Activated CD4-positive, alpha-beta T cell treated with anti-CD3 and anti-CD28 coated beads for 36 hours (primary cell): ENCODE results near the gene SHC3. TPM values are rescaled to one million over a fixed set of nuclear protein-coding genes. Genes with fewer than 3 reads are reported as not detected.

ENCODE experiments used
- ATAC-seq: fragments of 200-7000 bp; cut with Tn5 transposase; one replicate; pipeline ENCODE4 v1.10.0; 2021; ENCODE audit warnings: mild to moderate bottlenecking, moderate library complexity
- CTCF ChIA-PET: fragments of 350-600 bp; sonication (Branson Sonifier 250); formaldehyde crosslinking; loops from one replicate; lab custom pipeline; 2021; ENCODE audit warnings: antibody characterized with exemption; lab: Charles Lee
- POLR2A ChIA-PET: fragments of 350-600 bp; sonication (Branson Sonifier 250); formaldehyde crosslinking; loops from one replicate; lab custom pipeline; 2021; ENCODE audit warnings: antibody characterized with exemption, inconsistent platforms; lab: Charles Lee
- DNase-seq: peaks from one replicate; pipeline ENCODE4 v3.0.0-alpha.2; 2020
- H3K27ac Mint-ChIP-seq: one replicate; pipeline ENCODE4 v1.8.0; 2021; ENCODE audit warnings: mixed read lengths
- H3K27me3 Mint-ChIP-seq: one replicate; pipeline ENCODE4 v1.8.0; 2021; ENCODE audit warnings: mixed read lengths
- H3K36me3 Mint-ChIP-seq: one replicate; pipeline ENCODE4 v1.8.0; 2021; ENCODE audit warnings: low read depth, mixed read lengths
- H3K4me1 Mint-ChIP-seq: one replicate; pipeline ENCODE4 v1.8.0; 2021; ENCODE audit warnings: mixed read lengths
- H3K4me3 Mint-ChIP-seq: one replicate; pipeline ENCODE4 v1.8.0; 2021; ENCODE audit warnings: mild to moderate bottlenecking, moderate library complexity, mixed read lengths
- H3K9me3 Mint-ChIP-seq: one replicate; pipeline ENCODE4 v1.8.0; 2021; ENCODE audit warnings: low read depth, mixed read lengths
- intact Hi-C, 2 experiments: fragments of 100-400 bp; cut with DNase I in 1 of 2; cut with micrococcal nuclease in 1 of 2; formaldehyde crosslinking; loops; one replicate each; pipeline versions ENCODE4 v1.14.2 to v1.15.1; 2022 to 2024; cut with DNase I, micrococcal nuclease
- total RNA-seq, 2 experiments: library from RNA; stranded (reverse); gene quantifications; one replicate each; pipeline ENCODE4 v1.2.3, GENCODE V29; 2021

The SHC3 gene
- total RNA-seq, 2 experiments from 2014 or later = not detected

GRCh38 chr9:89046832-89047231 lies 131.8 kb downstream of the SHC3 start:
- no peak overlapping the region for H3K27ac Mint-ChIP-seq

GRCh38 chr9:89044881-89045280 lies 133.7 kb downstream of the SHC3 start:
- ATAC-seq (no peak), DNase-seq (no peak)
- no peak overlapping the region for H3K4me3 Mint-ChIP-seq
- ChIA-PET CTCF (no interaction called here), POLR2A (no interaction called here)
- H3K4me1 Mint-ChIP-seq = no peaks in the 10 kb centered on the region
- intact Hi-C loops = no loop called here
- H3K36me3 Mint-ChIP-seq = no peaks in the 10 kb centered on the region
- no peaks in the 10 kb centered on the region for H3K9me3 Mint-ChIP-seq
- no peak overlapping the region for H3K27ac Mint-ChIP-seq
- peaks cover 15% of the 10 kb centered on the region for H3K27me3 Mint-ChIP-seq

More at GRCh38 chr9:89046832-89047231, 131.8 kb downstream of the SHC3 start:
- H3K27me3 Mint-ChIP-seq = peaks cover 15% of the 10 kb centered on the region
- H3K9me3 Mint-ChIP-seq = no peaks in the 10 kb centered on the region
- intact Hi-C loops = no loop called here
- ChIA-PET POLR2A (no interaction called here), CTCF (no interaction called here)
- H3K4me1 Mint-ChIP-seq = no peaks in the 10 kb centered on the region
- DNase-seq = no peak
- no peak for ATAC-seq
- H3K36me3 Mint-ChIP-seq = no peaks in the 10 kb centered on the region
- no peak overlapping the region for H3K4me3 Mint-ChIP-seq

- H3K27me3 Mint-ChIP-seq = peaks cover 13% of the 10 kb centered on the region
- no peaks in the 10 kb centered on the region for H3K4me1 Mint-ChIP-seq
- no peaks in the 10 kb centered on the region for H3K36me3 Mint-ChIP-seq
- no peak overlapping the region for H3K27ac Mint-ChIP-seq
- ChIA-PET POLR2A (no interaction called here), CTCF (no interaction called here)
- DNase-seq (no peak), ATAC-seq (no peak)
- H3K4me3 Mint-ChIP-seq = no peak overlapping the region
- no peaks in the 10 kb centered on the region for H3K9me3 Mint-ChIP-seq
- intact Hi-C loops = no loop called here
Measured at GRCh38 chr9:89044104-89044503, 134.5 kb downstream of the SHC3 start.

- ChIA-PET POLR2A (no interaction called here), CTCF (interaction anchor here (0.7 kb wide), 1 partner anchor 505 kb away, joined by 3 read pairs; no protein-coding TSS in a partner anchor)
- Mint-ChIP-seq H3K27me3 (peaks cover 11% of the 10 kb centered on the region), H3K36me3 (no peaks in the 10 kb centered on the region), H3K4me1 (no peaks in the 10 kb centered on the region), H3K27ac (no peak overlapping the region), H3K9me3 (no peaks in the 10 kb centered on the region), H3K4me3 (no peak overlapping the region)
- intact Hi-C loops = no loop called here
- ATAC-seq (no peak), DNase-seq (no peak)
Measured at GRCh38 chr9:89042984-89043383, 135.6 kb downstream of the SHC3 start.

GRCh38 chr9:89039664-89040063 lies 139.0 kb downstream of the SHC3 start:
- H3K36me3 Mint-ChIP-seq = no peaks in the 10 kb centered on the region
- CTCF ChIA-PET = no interaction called here
- POLR2A ChIA-PET = no interaction called here
- H3K4me1 Mint-ChIP-seq = no peaks in the 10 kb centered on the region
- no peak for DNase-seq
- no peak overlapping the region for H3K4me3 Mint-ChIP-seq
- peaks cover 14% of the 10 kb centered on the region for H3K27me3 Mint-ChIP-seq
- H3K27ac Mint-ChIP-seq = no peak overlapping the region
- intact Hi-C loops = no loop called here
- H3K9me3 Mint-ChIP-seq = no peaks in the 10 kb centered on the region
- no peak for ATAC-seq

- DNase-seq (no peak), ATAC-seq (no peak)
- no peaks in the 10 kb centered on the region for H3K4me1 Mint-ChIP-seq
- H3K4me3 Mint-ChIP-seq = no peak overlapping the region
- H3K27ac Mint-ChIP-seq = no peak overlapping the region
- H3K9me3 Mint-ChIP-seq = no peaks in the 10 kb centered on the region
- H3K36me3 Mint-ChIP-seq = no peaks in the 10 kb centered on the region
- CTCF ChIA-PET = no interaction called here
- intact Hi-C loops = no loop called here
- H3K27me3 Mint-ChIP-seq = peaks cover 20% of the 10 kb centered on the region
- POLR2A ChIA-PET = no interaction called here
Measured at GRCh38 chr9:89039104-89039465, 139.5 kb downstream of the SHC3 start.

GRCh38 chr9:89038382-89039103 lies 140.1 kb downstream of the SHC3 start:
- Mint-ChIP-seq H3K27ac (no peak overlapping the region), H3K4me1 (no peaks in the 10 kb centered on the region), H3K36me3 (no peaks in the 10 kb centered on the region), H3K4me3 (no peak overlapping the region), H3K27me3 (peaks cover 22% of the 10 kb centered on the region), H3K9me3 (no peaks in the 10 kb centered on the region)
- DNase-seq (no peak), ATAC-seq (no peak)
- ChIA-PET CTCF (no interaction called here), POLR2A (no interaction called here)
- intact Hi-C loops = no loop called here

GRCh38 chr9:89037891-89038290 lies 140.7 kb downstream of the SHC3 start:
- ChIA-PET POLR2A (no interaction called here), CTCF (no interaction called here)
- no peaks in the 10 kb centered on the region for H3K36me3 Mint-ChIP-seq
- intact Hi-C loops = no loop called here
- no peak overlapping the region for H3K4me3 Mint-ChIP-seq
- H3K4me1 Mint-ChIP-seq = no peaks in the 10 kb centered on the region
- H3K27me3 Mint-ChIP-seq = peaks cover 25% of the 10 kb centered on the region
- ATAC-seq (no peak), DNase-seq (no peak)
- H3K9me3 Mint-ChIP-seq = no peaks in the 10 kb centered on the region
- H3K27ac Mint-ChIP-seq = no peak overlapping the region

GRCh38 chr9:89037346-89037745 lies 141.3 kb downstream of the SHC3 start:
- POLR2A ChIA-PET = no interaction called here
- Mint-ChIP-seq H3K27ac (no peak overlapping the region), H3K36me3 (no peaks in the 10 kb centered on the region)

GRCh38 chr9:89036891-89037290 lies 141.7 kb downstream of the SHC3 start:
- H3K36me3 Mint-ChIP-seq = no peaks in the 10 kb centered on the region
- ChIA-PET POLR2A (no interaction called here), CTCF (no interaction called here)
- peaks cover 32% of the 10 kb centered on the region for H3K27me3 Mint-ChIP-seq
- ATAC-seq = no peak
- H3K27ac Mint-ChIP-seq = no peak overlapping the region
- H3K4me1 Mint-ChIP-seq = no peaks in the 10 kb centered on the region
- no peaks in the 10 kb centered on the region for H3K9me3 Mint-ChIP-seq
- intact Hi-C loops = no loop called here
- H3K4me3 Mint-ChIP-seq = no peak overlapping the region
- DNase-seq = no peak

More at GRCh38 chr9:89037346-89037745, 141.3 kb downstream of the SHC3 start:
- ATAC-seq = no peak
- DNase-seq = no peak
- Mint-ChIP-seq H3K27me3 (peaks cover 28% of the 10 kb centered on the region), H3K4me3 (no peak overlapping the region), H3K9me3 (no peaks in the 10 kb centered on the region), H3K4me1 (no peaks in the 10 kb centered on the region)
- intact Hi-C loops = no loop called here
- CTCF ChIA-PET = no interaction called here

- Mint-ChIP-seq H3K36me3 (no peaks in the 10 kb centered on the region), H3K9me3 (no peaks in the 10 kb centered on the region), H3K4me3 (no peak overlapping the region), H3K4me1 (no peaks in the 10 kb centered on the region), H3K27ac (no peak overlapping the region), H3K27me3 (peaks cover 35% of the 10 kb centered on the region)
- ChIA-PET POLR2A (no interaction called here), CTCF (no interaction called here)
- ATAC-seq (no peak), DNase-seq (no peak)
- intact Hi-C loops = no loop called here
Measured at GRCh38 chr9:89036383-89036782, 142.2 kb downstream of the SHC3 start.

- peaks cover 10% of the 10 kb centered on the region for H3K9me3 Mint-ChIP-seq
- DNase-seq = no peak
- ATAC-seq = no peak
- H3K27me3 Mint-ChIP-seq = peaks cover 47% of the 10 kb centered on the region
- H3K36me3 Mint-ChIP-seq = no peaks in the 10 kb centered on the region
- ChIA-PET POLR2A (no interaction called here), CTCF (no interaction called here)
- no peak overlapping the region for H3K4me3 Mint-ChIP-seq
- intact Hi-C loops = no loop called here
- H3K27ac Mint-ChIP-seq = no peak overlapping the region
- H3K4me1 Mint-ChIP-seq = no peaks in the 10 kb centered on the region
Measured at GRCh38 chr9:89032661-89033060, 146.0 kb downstream of the SHC3 start.
